ENCODE data around the gene KIAA1755.

GRCh38 chr20:38197217-38197616 lies 63.3 kb downstream of the KIAA1755 start:
- TF ChIP-seq, protein P1, sequence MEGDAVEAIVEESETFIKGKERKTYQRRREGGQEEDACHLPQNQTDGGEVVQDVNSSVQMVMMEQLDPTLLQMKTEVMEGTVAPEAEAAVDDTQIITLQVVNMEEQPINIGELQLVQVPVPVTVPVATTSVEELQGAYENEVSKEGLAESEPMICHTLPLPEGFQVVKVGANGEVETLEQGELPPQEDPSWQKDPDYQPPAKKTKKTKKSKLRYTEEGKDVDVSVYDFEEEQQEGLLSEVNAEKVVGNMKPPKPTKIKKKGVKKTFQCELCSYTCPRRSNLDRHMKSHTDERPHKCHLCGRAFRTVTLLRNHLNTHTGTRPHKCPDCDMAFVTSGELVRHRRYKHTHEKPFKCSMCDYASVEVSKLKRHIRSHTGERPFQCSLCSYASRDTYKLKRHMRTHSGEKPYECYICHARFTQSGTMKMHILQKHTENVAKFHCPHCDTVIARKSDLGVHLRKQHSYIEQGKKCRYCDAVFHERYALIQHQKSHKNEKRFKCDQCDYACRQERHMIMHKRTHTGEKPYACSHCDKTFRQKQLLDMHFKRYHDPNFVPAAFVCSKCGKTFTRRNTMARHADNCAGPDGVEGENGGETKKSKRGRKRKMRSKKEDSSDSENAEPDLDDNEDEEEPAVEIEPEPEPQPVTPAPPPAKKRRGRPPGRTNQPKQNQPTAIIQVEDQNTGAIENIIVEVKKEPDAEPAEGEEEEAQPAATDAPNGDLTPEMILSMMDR (IDR thresholded peaks at IDR 0.05; ENCODE audit: low read depth, low read length): no peak
- TF ChIP-seq EZH2phosphoT487 (IDR thresholded peaks at IDR 0.05; ENCODE audit: low read depth): no peak
